ENCODE results near the gene ZBTB25.

The ZBTB25 gene, protein sequence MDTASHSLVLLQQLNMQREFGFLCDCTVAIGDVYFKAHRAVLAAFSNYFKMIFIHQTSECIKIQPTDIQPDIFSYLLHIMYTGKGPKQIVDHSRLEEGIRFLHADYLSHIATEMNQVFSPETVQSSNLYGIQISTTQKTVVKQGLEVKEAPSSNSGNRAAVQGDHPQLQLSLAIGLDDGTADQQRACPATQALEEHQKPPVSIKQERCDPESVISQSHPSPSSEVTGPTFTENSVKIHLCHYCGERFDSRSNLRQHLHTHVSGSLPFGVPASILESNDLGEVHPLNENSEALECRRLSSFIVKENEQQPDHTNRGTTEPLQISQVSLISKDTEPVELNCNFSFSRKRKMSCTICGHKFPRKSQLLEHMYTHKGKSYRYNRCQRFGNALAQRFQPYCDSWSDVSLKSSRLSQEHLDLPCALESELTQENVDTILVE

DNA sequence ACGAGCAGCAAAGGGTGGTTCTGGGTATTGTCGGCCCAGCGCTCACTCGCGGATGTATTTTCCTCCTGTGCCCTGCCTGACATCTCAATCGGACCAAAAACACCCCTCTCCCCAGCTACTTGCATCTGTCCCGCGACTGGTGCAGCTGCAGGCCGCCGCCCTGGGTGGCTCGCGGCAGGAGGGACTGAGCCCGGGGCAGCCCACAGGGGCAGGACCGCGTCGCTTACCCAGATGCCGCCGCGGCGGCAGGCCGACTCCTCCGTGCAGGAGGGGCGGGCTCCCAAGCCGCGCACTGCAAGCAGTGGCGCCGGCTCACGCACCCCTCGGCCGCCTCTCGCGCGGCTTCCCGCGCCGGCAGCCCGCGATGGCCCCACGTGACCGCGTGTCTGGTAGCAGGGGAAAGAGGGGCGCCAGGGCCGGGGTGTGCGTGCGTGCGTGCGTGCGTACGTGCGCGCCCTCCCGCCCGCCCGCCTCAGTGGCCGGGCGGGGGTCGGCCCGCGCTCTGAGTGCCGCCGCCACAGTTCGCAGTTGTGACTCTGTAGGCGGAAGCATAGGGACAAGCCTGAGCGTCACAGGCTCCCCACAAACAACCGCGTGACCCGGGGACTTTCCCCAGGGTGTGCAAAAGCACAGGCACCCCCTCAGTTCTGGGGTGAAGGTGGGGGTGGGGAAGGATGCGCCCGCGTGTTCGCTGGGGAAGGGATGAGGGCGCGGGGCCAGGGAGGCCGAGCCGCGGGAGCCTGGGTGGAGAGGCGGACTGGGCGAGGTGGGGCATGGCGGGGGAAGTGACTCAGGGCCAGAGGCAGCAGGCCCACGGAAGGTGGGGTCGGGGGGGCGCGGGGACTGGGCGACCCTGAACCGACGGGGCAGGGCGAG, at the start of gene ZBTB25:
Gene ZBTB25 (minus strand): TSS at position 405 of the 876 bp plus-strand sequence. CDS start 13,305 bp downstream, outside the sequence.
- peak within 1 kb of the TSS; percentile 91 to 100 (median 99) for H3K27ac ChIP-seq
- peak within 1 kb of the TSS; percentile 65 to 99 (median 86) for H3K4me3 ChIP-seq

DNA sequence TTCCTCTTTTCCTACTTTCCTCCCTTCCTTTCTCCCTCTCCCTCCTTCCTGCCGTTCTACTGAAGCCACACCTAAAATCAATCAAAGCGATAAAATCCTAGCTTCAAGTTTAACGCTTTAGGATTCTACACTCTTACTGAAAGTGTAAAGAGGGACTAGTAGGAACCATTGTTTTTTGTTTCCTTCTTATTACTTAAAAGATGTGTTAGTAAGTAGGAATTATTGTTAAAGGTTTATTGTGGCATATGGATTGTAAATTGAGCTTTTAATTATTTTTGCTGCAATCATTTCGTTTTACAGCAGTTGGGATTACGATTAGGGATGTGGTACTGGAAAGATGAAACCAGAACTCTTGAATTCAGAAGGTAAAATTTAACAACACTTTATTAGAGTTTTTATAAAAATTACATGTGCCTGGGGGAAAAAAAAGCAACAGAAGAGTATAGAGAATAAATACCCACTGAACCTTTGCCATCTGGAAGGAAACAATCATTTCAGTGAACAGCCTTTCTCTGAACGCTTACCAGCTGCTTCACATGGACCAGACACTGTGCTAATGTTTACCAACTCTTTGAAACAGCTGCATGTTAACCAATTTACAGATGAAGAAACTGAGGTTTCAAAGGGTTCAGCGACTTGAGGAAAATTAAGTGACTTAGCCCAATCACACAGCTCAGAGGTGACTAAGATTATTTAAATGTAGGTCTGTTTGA, 47.1 kb upstream of the ZBTB25 start:
- no peak overlapping the region for H3K4me3 ChIP-seq
- H3K27ac ChIP-seq: peak overlapping the region in 4 of 21 experiments; percentile 41 to 75 (median 60)

DNA sequence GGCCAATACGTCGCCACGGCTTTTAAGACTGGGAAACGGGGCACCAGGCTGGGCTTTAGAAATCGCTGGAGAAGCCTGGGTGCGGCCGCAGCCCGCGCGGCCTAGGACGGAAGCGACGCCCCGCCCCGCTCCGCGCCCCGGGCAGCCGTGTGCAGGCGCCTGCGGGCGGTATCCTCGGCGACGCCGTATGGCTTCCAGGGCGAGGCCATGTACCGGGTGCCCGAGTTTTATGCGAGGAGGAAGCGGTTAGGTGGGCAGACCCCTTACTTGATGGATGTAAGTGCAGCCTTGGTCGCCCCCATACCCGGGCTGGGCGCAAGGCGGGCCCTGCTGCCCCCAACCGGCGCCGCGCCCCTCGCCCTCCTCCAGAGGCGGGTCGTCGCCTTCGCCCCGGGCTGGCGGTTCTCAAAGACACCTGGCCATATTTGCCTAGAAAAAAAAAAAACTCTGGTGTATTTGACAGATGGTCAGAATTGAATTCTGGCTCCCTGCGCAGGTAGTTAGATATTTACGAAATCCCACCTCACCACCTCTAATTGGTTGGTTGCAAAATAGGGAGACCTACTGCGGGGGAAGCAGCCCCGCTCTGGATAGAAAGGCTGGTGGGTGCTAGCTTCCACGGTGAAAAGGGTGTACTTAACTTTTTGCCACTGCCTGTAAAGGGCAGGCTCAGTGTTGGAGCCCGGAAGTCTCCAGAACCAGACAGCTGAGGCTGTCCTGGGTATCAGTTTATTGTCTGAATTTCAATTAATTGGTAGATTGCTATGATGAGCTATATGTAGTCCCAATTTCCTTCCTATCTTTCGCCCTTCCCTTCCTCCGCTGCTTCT, 46.4 kb upstream of the ZBTB25 start, which contains the start of gene PPP1R36:
Gene PPP1R36 (plus strand): TSS at position 171 of the 830 bp plus-strand sequence. CDS start 37 bp downstream, at position 208.
- Histone ChIP-seq H3K27ac (peak within 1 kb of the TSS in 12 of 21 experiments; percentile 22 to 75 (median 46)), H3K4me3 (peak within 1 kb of the TSS; percentile 25 to 44 (median 32))

DNA sequence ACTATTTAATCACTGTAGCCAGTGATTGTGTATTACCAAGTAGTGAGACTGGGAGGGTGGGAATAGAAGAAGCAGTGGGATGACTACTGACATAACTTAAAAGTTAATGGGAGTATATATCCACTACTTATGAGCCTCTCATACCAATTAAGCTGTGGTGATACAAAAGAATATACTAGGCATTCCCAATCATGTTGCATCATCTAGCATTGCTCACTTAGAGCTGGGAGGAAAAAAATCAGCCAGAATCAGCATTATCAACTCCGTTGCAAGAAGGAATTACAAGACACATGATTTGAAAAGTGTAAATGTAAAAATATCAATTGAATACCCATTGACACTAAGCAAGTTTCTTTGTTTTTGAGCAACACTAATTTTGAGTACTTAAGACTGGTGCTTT, 45.4 kb upstream of the ZBTB25 start:
- no peak overlapping the region for H3K4me3 ChIP-seq
- H3K27ac ChIP-seq: peak overlapping the region in 3 of 21 experiments; percentile 22 to 75 (median 49)

DNA sequence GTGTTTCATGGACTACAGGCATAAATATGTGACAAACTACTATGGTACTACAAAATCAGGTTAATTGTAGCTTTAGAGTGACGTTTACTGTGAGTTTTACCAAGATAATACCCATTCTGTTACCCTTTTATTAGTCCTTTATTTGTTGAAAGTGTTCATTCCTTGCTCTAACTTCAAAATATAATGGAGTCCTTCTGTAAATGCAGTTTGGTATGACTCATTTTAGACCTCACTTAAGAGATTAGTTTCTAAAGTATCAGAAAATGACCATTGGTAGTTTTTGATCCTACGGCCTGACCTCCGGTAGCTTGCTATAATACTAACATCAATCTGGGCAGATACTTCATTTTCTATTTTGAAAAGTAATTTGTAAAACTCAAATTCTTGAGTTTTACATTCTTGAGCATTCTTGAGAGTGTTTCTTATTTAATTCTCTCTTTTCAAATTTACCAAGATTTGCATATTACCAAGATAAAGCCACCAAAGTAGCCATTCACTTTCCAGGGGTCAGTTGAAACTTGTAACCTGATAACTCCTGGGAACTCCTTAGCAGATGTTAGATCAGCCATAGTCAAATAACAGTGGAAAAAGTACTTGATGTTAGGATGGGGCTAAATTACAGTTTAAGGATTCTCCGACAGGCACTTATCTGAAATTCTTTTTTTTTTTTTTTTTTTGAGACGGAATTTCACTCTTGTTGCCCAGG, 41.1 kb upstream of the ZBTB25 start:
- Histone ChIP-seq H3K4me3 (no peak overlapping the region), H3K27ac (no peak overlapping the region)

DNA sequence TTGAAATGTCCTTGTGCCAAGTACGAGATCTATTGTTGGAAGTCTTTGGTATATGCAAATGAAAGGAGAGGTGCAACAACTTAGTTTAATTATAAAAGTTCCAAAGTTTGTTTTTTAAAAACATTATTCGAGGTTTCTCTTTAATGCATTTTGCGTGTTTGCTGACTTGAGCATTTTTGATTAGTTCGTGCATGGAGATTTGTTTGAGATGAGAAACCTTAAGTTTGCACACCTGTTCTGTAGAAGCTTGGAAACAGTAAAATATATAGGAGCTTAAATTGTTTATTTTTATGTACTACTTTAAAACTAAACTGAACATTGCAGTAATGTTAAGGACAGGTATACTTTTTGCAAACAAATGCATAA, 39.2 kb upstream of the ZBTB25 start:
- H3K27ac ChIP-seq: no peak overlapping the region

DNA sequence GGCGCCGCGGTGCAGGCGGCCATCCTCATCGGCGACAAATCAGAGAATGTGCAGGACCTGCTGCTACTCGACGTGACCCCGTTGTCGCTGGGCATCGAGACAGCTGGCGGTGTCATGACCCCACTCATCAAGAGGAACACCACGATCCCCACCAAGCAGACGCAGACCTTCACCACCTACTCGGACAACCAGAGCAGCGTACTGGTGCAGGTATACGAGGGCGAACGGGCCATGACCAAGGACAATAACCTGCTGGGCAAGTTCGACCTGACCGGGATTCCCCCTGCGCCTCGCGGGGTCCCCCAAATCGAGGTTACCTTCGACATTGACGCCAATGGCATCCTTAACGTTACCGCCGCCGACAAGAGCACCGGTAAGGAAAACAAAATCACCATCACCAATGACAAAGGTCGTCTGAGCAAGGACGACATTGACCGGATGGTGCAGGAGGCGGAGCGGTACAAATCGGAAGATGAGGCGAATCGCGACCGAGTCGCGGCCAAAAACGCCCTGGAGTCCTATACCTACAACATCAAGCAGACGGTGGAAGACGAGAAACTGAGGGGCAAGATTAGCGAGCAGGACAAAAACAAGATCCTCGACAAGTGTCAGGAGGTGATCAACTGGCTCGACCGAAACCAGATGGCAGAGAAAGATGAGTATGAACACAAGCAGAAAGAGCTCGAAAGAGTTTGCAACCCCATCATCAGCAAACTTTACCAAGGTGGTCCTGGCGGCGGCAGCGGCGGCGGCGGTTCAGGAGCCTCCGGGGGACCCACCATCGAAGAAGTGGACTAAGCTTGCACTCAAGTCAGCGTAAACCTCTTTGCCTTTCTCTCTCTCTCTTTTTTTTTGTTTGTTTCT, 38.6 kb upstream of the ZBTB25 start:
- Histone ChIP-seq H3K4me3 (peak overlapping the region; percentile 29 to 66 (median 50)), H3K27ac (peak overlapping the region in 2 of 21 experiments; percentile 14 to 18)

More for the DNA sequence above, 39.2 kb upstream of the ZBTB25 start:
- peak overlapping the region; percentile 29 to 66 (median 50) for H3K4me3 ChIP-seq

DNA sequence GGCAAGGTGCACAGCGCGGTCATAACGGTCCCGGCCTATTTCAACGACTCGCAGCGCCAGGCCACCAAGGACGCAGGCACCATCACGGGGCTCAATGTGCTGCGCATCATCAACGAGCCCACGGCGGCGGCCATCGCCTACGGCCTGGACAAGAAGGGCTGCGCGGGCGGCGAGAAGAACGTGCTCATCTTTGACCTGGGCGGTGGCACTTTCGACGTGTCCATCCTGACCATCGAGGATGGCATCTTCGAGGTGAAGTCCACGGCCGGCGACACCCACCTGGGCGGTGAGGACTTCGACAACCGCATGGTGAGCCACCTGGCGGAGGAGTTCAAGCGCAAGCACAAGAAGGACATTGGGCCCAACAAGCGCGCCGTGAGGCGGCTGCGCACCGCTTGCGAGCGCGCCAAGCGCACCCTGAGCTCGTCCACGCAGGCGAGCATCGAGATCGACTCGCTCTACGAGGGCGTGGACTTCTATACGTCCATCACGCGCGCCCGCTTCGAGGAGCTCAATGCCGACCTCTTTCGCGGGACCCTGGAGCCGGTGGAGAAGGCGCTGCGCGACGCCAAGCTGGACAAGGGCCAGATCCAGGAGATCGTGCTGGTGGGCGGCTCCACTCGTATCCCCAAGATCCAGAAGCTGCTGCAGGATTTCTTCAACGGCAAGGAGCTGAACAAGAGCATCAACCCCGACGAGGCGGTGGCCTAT, 37.8 kb upstream of the ZBTB25 start:
- Histone ChIP-seq H3K4me3 (peak overlapping the region; percentile 29 to 66 (median 50)), H3K27ac (peak overlapping the region in 2 of 21 experiments; percentile 12 to 47)

DNA sequence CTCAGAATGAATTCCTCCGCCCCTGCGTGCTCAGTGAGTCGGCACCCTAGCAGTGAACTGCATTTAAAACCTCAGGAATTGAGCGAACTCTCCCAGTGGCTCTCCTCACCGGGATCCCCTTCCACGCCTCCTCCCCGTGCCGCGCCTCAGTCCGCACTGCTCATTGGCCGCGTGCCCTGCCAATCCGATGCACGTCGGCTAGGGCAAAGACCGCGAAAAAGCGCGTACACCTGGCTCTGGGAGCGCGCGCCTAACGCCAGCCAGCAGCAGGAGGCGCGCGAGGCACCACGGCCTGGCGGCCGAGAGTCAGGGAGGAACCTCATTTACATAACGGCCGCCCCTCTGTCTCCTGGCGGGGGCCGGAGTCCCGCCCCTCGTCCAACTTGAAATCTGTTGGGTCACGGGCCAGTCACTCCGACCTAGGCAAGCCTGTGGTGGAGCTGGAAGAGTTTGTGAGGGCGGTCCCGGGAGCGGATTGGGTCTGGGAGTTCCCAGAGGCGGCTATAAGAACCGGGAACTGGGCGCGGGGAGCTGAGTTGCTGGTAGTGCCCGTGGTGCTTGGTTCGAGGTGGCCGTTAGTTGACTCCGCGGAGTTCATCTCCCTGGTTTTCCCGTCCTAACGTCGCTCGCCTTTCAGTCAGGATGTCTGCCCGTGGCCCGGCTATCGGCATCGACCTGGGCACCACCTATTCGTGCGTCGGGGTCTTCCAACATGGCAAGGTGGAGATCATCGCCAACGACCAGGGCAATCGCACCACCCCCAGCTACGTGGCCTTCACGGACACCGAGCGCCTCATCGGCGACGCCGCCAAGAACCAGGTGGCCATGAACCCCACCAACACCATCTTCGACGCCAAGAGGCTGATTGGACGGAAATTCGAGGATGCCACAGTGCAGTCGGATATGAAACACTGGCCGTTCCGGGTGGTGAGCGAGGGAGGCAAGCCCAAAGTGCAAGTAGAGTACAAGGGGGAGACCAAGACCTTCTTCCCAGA, 36.9 kb upstream of the ZBTB25 start, which contains the start of gene HSPA2:
Gene HSPA2 (plus strand): TSS at position 534 of the 995 bp plus-strand sequence. CDS start 109 bp downstream, at position 643.
- peak within 1 kb of the TSS; percentile 36 to 66 (median 53) for H3K4me3 ChIP-seq

DNA sequence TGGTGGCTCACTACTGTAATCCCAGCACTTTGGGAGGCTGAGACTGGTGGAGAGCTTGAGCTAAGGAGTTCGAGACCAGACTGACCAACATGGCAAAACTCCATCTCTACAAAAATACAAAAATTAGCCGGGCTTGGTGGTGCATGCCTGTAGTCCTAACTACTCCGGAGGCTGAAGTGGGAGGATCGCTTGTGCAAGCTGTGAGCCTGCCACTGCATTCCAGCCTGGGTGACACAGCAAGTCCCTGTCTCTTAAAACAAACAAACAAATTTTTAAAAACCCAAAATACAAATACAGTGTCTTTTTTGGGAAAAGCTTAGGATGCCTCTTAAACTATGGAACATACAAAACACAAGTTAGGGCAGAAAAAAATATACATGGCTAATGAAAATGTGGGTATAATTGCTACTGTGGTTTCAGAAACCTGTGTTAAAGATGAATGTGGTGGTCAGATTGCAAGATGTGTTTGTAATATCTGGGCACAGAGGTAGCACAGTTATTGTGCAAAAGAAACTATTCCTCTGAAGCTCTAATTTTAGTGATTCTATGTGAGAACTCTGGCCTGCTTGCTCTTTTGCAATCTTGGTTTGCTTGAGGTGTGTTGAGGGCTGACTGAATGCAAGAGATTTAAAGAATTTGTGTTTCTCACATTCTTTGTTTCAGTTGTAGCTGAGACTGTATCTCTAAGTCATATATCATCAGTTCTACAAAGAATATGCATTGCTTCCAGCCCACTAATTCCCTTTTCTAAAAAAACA, 33.0 kb upstream of the ZBTB25 start:
- H3K4me3 ChIP-seq: no peak overlapping the region
- no peak overlapping the region for H3K27ac ChIP-seq

More for the DNA sequence above, 36.9 kb upstream of the ZBTB25 start, which contains the start of gene HSPA2:
- H3K27ac ChIP-seq: peak within 1 kb of the TSS; percentile 45 to 94 (median 83)

DNA sequence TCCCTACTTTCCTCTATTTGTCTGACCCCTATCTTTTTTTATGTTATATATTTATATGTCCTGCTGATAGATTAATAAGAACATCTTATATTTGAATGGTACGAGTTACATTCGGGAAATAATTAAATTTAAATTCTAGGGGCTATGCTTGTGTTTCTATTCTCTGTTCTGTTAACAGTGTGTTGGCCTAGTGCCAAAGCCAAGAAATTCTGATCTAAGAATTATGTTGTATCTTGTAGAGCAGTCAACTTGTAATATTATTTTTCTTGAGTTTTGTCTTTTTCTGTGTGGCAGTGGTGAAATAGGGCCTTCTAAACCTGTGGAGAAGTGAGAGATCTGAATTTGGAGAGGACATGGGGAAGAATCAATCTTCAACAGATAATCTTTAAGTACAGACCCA, 27.9 kb upstream of the ZBTB25 start:
- no peak overlapping the region for H3K27ac ChIP-seq

DNA sequence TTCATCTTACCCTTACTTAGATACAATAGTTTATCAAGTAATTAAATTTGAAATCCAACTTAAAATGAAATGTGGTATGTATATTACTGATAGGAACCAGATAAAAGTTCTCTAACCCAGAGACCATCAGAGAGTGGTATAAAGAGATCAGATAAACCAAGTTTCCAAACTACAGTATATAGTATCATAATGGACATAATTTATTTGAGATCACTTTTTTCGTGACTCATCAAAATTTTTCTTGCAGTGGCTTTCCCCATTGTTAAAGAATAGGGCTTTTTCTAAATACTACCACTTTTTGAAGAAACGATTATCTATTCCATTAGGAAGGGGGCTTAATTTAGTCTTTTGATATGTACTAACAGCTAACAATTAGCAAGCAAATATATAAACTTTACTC, 21.7 kb upstream of the ZBTB25 start:
- Histone ChIP-seq H3K4me3 (no peak overlapping the region), H3K27ac (no peak overlapping the region)

More for the DNA sequence above, 27.9 kb upstream of the ZBTB25 start:
- no peak overlapping the region for H3K4me3 ChIP-seq

DNA sequence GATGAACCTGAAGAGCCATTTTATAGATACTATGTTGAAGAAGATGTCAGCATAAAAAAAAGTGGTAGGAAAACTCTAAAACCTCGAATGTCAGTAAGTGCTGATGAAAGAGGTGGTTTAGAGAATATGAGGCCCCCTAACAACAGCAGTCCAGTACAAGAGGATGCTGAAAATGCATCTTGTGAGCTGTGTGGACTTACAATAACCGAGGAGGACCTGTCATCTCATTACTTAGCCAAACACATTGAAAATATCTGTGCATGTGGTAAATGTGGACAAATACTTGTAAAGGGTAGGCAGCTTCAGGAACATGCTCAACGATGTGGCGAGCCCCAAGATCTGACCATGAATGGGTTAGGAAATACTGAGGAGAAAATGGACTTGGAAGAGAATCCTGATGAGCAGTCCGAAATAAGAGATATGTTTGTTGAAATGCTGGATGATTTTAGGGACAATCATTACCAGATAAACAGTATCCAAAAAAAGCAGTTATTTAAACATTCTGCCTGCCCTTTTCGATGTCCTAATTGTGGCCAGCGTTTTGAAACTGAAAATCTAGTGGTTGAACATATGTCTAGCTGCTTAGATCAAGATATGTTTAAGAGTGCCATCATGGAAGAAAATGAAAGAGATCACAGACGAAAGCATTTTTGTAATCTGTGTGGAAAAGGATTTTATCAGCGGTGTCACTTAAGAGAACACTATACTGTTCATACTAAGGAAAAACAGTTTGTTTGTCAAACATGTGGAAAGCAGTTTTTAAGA, 19.1 kb upstream of the ZBTB25 start:
- H3K27ac ChIP-seq: no peak overlapping the region
- H3K4me3 ChIP-seq: no peak overlapping the region

DNA sequence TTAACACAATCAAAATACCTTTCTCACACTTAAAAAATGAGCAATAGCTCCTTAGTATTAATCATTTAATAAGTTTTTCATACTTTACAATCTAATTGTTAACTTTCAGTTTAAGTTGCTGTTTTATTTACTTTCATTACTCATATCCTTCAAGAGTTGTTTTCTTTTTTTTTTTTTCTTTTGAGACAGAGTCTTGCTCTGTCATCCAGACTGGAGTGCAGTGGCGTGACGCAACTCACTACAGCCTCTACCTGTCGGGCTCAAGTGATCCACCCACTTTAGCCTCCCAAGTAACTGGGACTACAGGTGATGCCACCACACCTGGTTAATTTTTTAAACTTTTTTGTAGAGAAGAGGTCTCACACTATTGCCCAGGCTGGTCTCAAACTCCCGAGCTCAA, 17.1 kb upstream of the ZBTB25 start:
- H3K27ac ChIP-seq: no peak overlapping the region
- H3K4me3 ChIP-seq: no peak overlapping the region
